HG03097 (cell line): ENCODE results near the gene CBLB.
A peak's percentile ranks its signal among the peaks of the same experiment; 100 is the strongest.

Experiments used
- ATAC-seq: cut with Tn5 transposase; IDR thresholded peaks from one replicate; pipeline ENCODE4 v1.9.1; 2021; ENCODE audit not compliant: unreplicated experiment, low FRiP score

CBLB gene

DNA sequence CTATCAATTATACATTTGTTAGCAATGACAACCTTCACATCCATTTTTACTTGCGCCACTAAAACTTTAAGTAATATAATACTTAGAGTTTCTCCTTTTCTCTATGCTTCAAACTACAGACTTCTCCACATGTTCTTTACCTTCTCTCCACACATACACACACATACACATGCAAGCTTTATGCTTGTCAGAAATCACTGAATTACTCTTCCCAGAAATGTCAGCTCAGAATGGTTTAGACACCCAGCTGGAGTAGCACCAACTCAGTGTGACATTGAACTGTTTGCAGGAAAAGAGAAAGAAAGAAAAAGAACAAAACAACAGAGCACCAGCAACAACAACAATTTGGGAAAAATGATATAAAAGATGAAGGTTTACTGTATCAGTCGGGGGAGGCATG is 20.9 kb downstream of the CBLB start:
- ATAC-seq = no peak

- ATAC-seq = no peak
Measured at GRCh38 chr3:105847452-105847851, 21.4 kb downstream of the CBLB start.

GRCh38 chr3:105846809-105847208 is 22.0 kb downstream of the CBLB start:
- ATAC-seq = no peak

- no peak for ATAC-seq
Measured at GRCh38 chr3:105845488-105845887, 23.3 kb downstream of the CBLB start.

DNA sequence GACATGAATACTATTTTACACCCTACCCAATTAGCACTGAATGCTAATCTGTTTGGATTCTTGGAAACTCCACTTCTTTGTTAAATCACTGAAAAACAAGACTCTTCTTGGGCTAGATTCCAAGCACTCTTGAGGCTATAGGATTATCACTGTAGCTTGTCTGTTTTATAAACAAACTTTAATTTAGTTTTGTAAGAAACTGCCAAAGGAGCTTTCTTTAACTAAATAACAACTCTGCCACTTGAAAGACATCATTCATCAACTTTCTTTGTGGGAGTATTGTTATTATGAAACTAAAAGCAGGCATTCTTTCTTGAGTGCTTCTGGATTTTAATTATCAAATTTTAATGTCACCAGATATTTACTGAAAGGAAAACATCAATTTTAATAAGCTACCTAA is 24.1 kb downstream of the CBLB start:
- no peak for ATAC-seq

GRCh38 chr3:105843994-105844393 is 24.8 kb downstream of the CBLB start:
- no peak for ATAC-seq

- no peak for ATAC-seq
Measured at GRCh38 chr3:105842943-105843342, 25.9 kb downstream of the CBLB start.

- ATAC-seq = no peak
Measured at GRCh38 chr3:105842449-105842848, 26.4 kb downstream of the CBLB start.

DNA sequence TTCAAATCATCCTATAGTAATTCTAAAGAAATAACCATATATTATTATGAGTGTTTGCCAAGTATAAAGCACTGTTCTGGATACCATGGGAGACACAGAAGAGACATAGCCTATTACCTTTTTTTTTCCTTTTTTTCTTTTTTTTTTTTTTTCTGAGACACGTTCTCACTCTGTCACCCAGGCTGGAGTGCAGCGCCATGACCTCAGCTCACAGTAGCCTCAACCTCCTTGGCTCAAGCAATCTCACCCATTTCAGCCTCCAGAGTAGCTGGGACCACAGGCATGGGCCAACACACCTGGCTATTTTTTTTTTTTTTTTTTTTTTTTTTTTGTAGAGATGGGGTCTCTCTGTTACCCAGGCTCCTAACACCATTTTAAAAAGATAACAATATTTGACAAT is 30.9 kb downstream of the CBLB start:
- no peak for ATAC-seq

DNA sequence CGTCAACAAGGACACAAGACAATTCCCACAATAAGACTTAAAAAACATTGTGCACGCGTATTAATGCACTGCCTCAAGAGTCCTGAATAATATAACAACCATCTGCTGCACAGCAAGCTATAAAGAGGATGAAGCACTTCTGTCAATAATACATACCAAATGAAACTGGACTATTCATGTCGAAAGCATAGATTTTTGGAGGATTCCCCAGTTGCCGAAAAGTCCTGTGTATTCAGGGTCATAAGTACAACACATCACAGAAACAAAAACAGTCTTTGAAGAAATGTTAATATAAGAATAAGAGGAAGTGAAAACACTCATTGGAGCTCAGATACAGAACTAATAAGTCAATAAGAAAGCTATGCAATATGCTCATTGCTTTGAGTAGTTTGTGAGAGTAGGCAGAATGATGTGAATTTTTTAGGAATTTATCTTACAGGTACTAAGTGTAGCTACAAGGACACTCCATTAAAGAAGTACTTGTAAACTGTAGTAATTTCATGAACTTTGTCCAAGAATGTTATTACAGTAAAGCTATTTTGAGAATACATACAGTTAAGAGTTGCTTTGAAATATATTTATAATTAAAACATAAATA is 31.6 kb downstream of the CBLB start:
- peak; percentile 95 for ATAC-seq

GRCh38 chr3:105836533-105836932 is 32.3 kb downstream of the CBLB start:
- no peak for ATAC-seq

GRCh38 chr3:105835606-105836005 is 33.2 kb downstream of the CBLB start:
- ATAC-seq = no peak

DNA sequence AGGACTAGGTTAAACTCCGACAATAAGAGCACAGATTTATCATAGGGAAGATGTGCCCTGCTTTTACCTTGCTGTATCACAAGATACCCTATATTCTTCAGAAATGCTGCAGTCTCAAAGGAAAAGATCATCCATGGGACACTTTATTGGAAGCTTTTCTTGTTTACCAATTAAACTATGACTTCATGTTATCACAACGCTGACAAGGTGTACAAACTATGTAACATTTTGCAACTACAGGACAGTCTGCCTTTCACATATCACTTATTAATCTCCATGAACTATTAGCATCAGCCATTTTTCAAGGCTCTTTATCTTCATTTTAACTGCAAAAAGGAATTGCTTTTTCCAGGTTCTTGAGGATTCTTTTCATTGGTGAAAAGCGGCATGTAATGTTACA is 34.0 kb downstream of the CBLB start:
- ATAC-seq = no peak

GRCh38 chr3:105832644-105833043 is 36.2 kb downstream of the CBLB start:
- ATAC-seq = no peak

DNA sequence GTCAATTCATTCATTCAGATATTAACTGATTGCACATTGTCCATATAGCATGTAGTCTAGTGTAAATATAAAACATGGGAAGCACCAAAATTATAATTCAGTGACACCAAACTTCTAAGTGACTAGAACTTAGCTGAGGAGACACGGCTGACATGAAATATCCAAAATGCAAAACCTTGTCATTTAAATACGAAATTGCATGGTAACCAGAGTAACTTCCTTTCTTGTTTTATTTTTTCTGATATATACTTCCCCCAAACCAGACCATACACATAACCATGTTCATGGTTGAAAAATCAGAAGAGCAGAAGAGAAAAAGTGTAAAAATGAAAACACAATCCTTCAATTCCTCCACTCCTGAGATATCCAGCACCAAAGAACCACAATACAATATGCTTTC is 38.0 kb downstream of the CBLB start:
- no peak for ATAC-seq

GRCh38 chr3:105829871-105830622 is 38.8 kb downstream of the CBLB start:
- no peak for ATAC-seq

GRCh38 chr3:105829229-105829628 is 39.6 kb downstream of the CBLB start:
- no peak for ATAC-seq

DNA sequence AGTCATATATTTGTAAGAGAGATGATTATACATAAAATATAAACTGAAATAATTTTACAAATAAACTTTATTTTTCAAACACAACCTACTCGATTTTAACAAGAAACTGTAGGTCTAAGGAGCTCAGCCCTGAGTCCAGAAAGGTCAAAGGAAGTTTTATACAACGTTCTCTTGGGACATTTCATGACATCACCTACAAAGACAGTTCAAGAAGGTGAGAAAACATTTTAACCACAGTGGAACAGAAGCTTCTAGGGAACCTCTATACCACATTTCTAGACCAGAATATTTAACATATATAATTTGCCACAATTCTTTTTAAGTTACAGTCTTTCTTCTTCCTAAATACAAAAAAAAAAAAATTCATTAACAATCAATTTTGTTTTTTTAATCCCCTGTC is 40.1 kb downstream of the CBLB start:
- no peak for ATAC-seq

DNA sequence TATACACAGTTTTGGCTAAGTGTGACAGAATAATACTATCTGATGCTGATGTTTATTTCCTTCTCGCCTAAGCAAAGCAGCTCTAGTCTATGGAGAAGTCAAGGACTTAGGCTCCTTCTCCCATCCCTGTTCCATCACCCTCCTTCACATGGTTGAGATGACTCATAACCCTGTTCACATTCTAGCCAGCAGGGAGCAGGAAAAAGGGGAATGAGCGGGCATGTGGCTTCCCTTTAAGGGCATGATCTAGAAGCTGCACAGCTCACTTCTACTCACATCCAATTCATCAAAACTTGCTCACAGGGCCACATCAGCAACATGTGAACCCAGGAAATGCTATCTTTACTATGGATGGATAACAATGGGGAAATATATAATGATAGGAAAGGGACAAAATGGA is 40.9 kb downstream of the CBLB start:
- ATAC-seq = no peak

DNA sequence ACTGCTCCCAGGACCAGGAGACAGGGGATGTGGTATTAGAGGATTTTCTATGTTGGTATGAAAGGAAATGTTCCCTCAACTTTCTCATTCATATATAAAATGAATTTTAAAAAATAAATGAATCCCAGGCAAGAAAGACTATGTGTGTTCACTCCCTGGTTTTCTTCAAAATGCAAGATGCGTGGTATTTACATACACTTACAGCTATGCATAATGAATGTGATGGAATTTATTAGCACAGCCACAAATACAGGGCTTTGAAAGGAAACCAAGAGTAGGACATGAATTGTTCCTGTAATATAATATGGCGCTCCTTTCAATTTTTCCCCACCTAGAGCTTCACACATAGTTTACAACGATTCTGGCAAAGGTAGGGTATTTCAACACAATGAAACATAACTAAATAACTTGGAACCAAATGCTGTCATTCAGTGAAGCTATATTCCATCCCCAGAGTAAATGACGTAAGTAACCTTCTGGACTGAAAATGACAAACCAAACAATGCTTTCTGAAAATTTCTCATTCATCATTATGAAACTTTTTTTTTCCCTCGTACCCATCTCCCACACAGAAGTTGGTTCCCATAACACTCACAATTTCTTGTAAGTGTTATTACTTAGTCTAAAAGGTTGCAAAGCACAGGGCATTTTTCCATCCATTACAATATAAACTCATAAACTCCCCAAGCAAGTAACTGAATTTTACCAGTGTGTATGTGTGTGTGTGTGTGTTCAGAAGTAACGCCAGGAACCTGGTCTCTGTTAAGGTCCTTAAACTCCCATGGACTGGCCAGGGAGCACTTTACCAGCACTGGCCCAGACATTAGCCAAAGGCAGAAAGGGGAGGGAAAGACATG is 41.8 kb downstream of the CBLB start:
- ATAC-seq = no peak

DNA sequence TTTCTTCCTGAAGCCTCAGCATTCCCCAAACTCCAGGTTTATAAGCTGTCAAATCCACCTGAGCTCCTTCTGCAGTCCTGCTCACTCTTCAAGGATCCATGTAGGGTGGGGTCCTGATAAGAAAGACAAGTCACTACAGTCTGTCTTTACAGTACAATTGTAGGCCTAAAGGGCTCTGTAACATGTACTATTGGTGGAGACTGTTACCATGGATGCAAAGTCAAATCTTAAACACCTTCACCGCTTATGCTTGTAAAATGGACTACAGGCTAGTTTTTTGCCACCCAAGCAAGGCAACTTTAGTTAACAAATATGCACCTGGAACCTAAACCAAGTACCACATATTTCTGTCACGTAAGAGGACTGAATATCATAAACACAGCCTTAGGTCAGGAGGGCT is 44.7 kb downstream of the CBLB start:
- ATAC-seq = no peak
